Urinary bladder (tissue), 4 donors: ENCODE measurements around the gene THNSL1. TPM values are rescaled to one million over a fixed set of nuclear protein-coding genes. Genes with fewer than 3 reads are reported as not detected.
"Not testable (repeated sequence)": the region's sequence is repeated elsewhere in the genome, so short reads cannot be mapped to it uniquely, and the experiment has no call there.

Experiments
- DNase-seq: peaks from one replicate; pipeline ENCODE4 v3.0.0-alpha.2; 2015; ENCODE audit errors: extremely low spot score
- H3K27ac ChIP-seq: one replicate; pipeline ENCODE4 v1.5.1; 2013; ENCODE audit warnings: low read depth, mild to moderate bottlenecking, moderate library complexity
- H3K36me3 ChIP-seq: one replicate; pipeline ENCODE4 v1.6.1; 2013; ENCODE audit warnings: mild to moderate bottlenecking, moderate library complexity; ENCODE audit not compliant: insufficient read depth
- H3K4me1 ChIP-seq: one replicate; pipeline ENCODE4 v1.6.1; 2013; ENCODE audit warnings: mild to moderate bottlenecking, moderate library complexity; ENCODE audit not compliant: insufficient read depth
- H3K4me3 ChIP-seq: one replicate; pipeline ENCODE4 v1.5.1; 2013; ENCODE audit warnings: low read depth, low read length
- WGBS: extraction: QIAGEN DNeasy Blood & Tissue Kit; methylation state at CpG from one replicate; pipeline ENCODE4 v1.1.7; 2013; 5-methylcytosine and 5-hydroxymethylcytosine counted together
- polyA plus RNA-seq: library from polyadenylated mRNA; stranded (reverse); fragments of 200-250 nt; gene quantifications from one replicate; pipeline ENCODE4 v1.2.3, GENCODE V29; 2013
- total RNA-seq: library from RNA; depleted of rRNA; stranded (reverse); fragments of >200 nt; gene quantifications from one replicate; pipeline ENCODE4 v1.2.3, GENCODE V29; 2014
- donor health status: healthy with polysubstance abuse.
- donor health status: healthy.

Gene THNSL1
- 10.9 TPM for total RNA-seq
- polyA plus RNA-seq: 2.1 TPM

GRCh38 chr10:25016376-25017153 is at the start of gene THNSL1:
THNSL1 (plus strand) TSS chr10:25016612; CDS start chr10:25023224, 6,612 bp downstream.
- Histone ChIP-seq H3K27ac (peak within 1 kb of the TSS; percentile 82), H3K36me3 (no peaks in the 10 kb centered on the region), H3K4me1 (no peaks in the 10 kb centered on the region), H3K4me3 (peak within 1 kb of the TSS; percentile 58)
- under 1% methylated on average over 69 of the region's 69 CpGs for WGBS
- peak; percentile 97 for DNase-seq

- Histone ChIP-seq H3K27ac (no peak overlapping the region), H3K4me3 (no peak overlapping the region), H3K36me3 (peaks cover 2% of the 10 kb centered on the region), H3K4me1 (no peaks in the 10 kb centered on the region)
- 84% methylated on average over 5 of the region's 5 CpGs for WGBS
- DNase-seq: no peak
These were observed 49.4 kb upstream of the THNSL1 start for GRCh38 chr10:24966962-24967481.

- Histone ChIP-seq H3K27ac (no peak overlapping the region), H3K36me3 (peaks cover 2% of the 10 kb centered on the region), H3K4me3 (no peak overlapping the region), H3K4me1 (no peaks in the 10 kb centered on the region)
- 96% methylated on average over 7 of the region's 7 CpGs for WGBS
- no peak for DNase-seq
These were observed 48.1 kb upstream of the THNSL1 start for GRCh38 chr10:24968349-24968748.

- not testable (repeated sequence) for H3K4me3 ChIP-seq
- 91% methylated on average over 11 of the region's 11 CpGs for WGBS
These were observed 47.5 kb upstream of the THNSL1 start for GRCh38 chr10:24968951-24969350.

GRCh38 chr10:24969841-24970281 is 46.6 kb upstream of the THNSL1 start:
- Histone ChIP-seq H3K4me3 (no peak overlapping the region), H3K36me3 (no peaks in the 10 kb centered on the region), H3K4me1 (no peaks in the 10 kb centered on the region), H3K27ac (no peak overlapping the region)
- DNase-seq: no peak
- 32% methylated on average over 2 of the region's 2 CpGs for WGBS

More at GRCh38 chr10:24968951-24969350, 47.5 kb upstream of the THNSL1 start:
- not testable (repeated sequence) for H3K27ac ChIP-seq, H3K4me1 ChIP-seq, H3K36me3 ChIP-seq, DNase-seq

GRCh38 chr10:24971374-24971773 is 45.0 kb upstream of the THNSL1 start:
- Histone ChIP-seq H3K4me1 (no peaks in the 10 kb centered on the region), H3K36me3 (no peaks in the 10 kb centered on the region), H3K4me3 (no peak overlapping the region), H3K27ac (no peak overlapping the region)
- no peak for DNase-seq

- Histone ChIP-seq H3K4me3 (no peak overlapping the region), H3K27ac (no peak overlapping the region), H3K4me1 (no peaks in the 10 kb centered on the region), H3K36me3 (no peaks in the 10 kb centered on the region)
- no peak for DNase-seq
- WGBS: 86% methylated on average over 5 of the region's 5 CpGs
These were observed 43.2 kb upstream of the THNSL1 start for GRCh38 chr10:24973163-24973562.

- no peaks in the 10 kb centered on the region for H3K36me3 ChIP-seq
- no peak overlapping the region for H3K27ac ChIP-seq
- H3K4me3 ChIP-seq: no peak overlapping the region
- DNase-seq: peak; percentile 31
- WGBS: 17% methylated on average over 2 of the region's 2 CpGs
- no peaks in the 10 kb centered on the region for H3K4me1 ChIP-seq
These were observed 41.4 kb upstream of the THNSL1 start for GRCh38 chr10:24974976-24975375.

- no peak overlapping the region for H3K27ac ChIP-seq
- no peak overlapping the region for H3K4me3 ChIP-seq
- 96% methylated on average over 4 of the region's 4 CpGs for WGBS
- DNase-seq: no peak
- H3K4me1 ChIP-seq: no peaks in the 10 kb centered on the region
- no peaks in the 10 kb centered on the region for H3K36me3 ChIP-seq
These were observed 36.7 kb upstream of the THNSL1 start for GRCh38 chr10:24979685-24980084.

GRCh38 chr10:24981161-24981710 is 35.2 kb upstream of the THNSL1 start:
- DNase-seq: no peak
- no peak overlapping the region for H3K27ac ChIP-seq
- no peaks in the 10 kb centered on the region for H3K4me1 ChIP-seq
- no peaks in the 10 kb centered on the region for H3K36me3 ChIP-seq
- no peak overlapping the region for H3K4me3 ChIP-seq
- 67% methylated on average over 5 of the region's 5 CpGs for WGBS

GRCh38 chr10:24982319-24983112 is 33.9 kb upstream of the THNSL1 start:
- no peak overlapping the region for H3K27ac ChIP-seq
- DNase-seq: no peak
- H3K36me3 ChIP-seq: no peaks in the 10 kb centered on the region
- H3K4me1 ChIP-seq: no peaks in the 10 kb centered on the region
- 84% methylated on average over 1 of the region's 1 CpG for WGBS
- H3K4me3 ChIP-seq: no peak overlapping the region

- WGBS: 92% methylated on average over 4 of the region's 4 CpGs
- no peaks in the 10 kb centered on the region for H3K4me1 ChIP-seq
- no peak for DNase-seq
- H3K36me3 ChIP-seq: no peaks in the 10 kb centered on the region
- H3K4me3 ChIP-seq: no peak overlapping the region
- H3K27ac ChIP-seq: no peak overlapping the region
These were observed 33.3 kb upstream of the THNSL1 start for GRCh38 chr10:24983130-24983529.

- DNase-seq: no peak
- no peak overlapping the region for H3K27ac ChIP-seq
- no peaks in the 10 kb centered on the region for H3K36me3 ChIP-seq
- H3K4me1 ChIP-seq: no peaks in the 10 kb centered on the region
- 70% methylated on average over 3 of the region's 3 CpGs for WGBS
- no peak overlapping the region for H3K4me3 ChIP-seq
These were observed 32.5 kb upstream of the THNSL1 start for GRCh38 chr10:24983946-24984345.
